ENCODE data around the gene SYNGR2. TPM values are rescaled to one million over a fixed set of nuclear protein-coding genes. Genes with fewer than 3 reads are reported as not detected.
"Not testable (repeated sequence)": the region's sequence is repeated elsewhere in the genome, so short reads cannot be mapped to it uniquely, and the experiment has no call there.

SYNGR2 gene
- total RNA-seq, 1 donor from 2014 or later: 11.4 TPM

GRCh38 chr17:78171591-78172248 lies 3.3 kb downstream of the SYNGR2 start:
- not testable (repeated sequence) for DNase-seq

GRCh38 chr17:78172249-78173051 lies 4.1 kb downstream of the SYNGR2 start:
- no peak for DNase-seq

- no peak for DNase-seq
Measured at GRCh38 chr17:78173097-78173715, 4.8 kb downstream of the SYNGR2 start.

GRCh38 chr17:78174346-78174869 lies 6.0 kb downstream of the SYNGR2 start:
- DNase-seq: peak; percentile 77

GRCh38 chr17:78174870-78175642 lies 6.7 kb downstream of the SYNGR2 start:
- no peak for DNase-seq

GRCh38 chr17:78175643-78175981 lies 7.2 kb downstream of the SYNGR2 start:
- no peak for DNase-seq

GRCh38 chr17:78176548-78177025 lies 8.2 kb downstream of the SYNGR2 start:
- no peak for DNase-seq

- no peak for DNase-seq
Measured at GRCh38 chr17:78179372-78179771, 11.0 kb downstream of the SYNGR2 start.

- DNase-seq: no peak
Measured at GRCh38 chr17:78180083-78180482, 11.7 kb downstream of the SYNGR2 start.

- DNase-seq: no peak
Measured at GRCh38 chr17:78180508-78180907, 12.1 kb downstream of the SYNGR2 start.

GRCh38 chr17:78182504-78182903 lies 14.1 kb downstream of the SYNGR2 start:
- DNase-seq: no peak

- DNase-seq: no peak
Measured at GRCh38 chr17:78183916-78184315, 15.5 kb downstream of the SYNGR2 start.

- no peak for DNase-seq
Measured at GRCh38 chr17:78184351-78184750, 16.0 kb downstream of the SYNGR2 start.

GRCh38 chr17:78184868-78185267 lies 16.5 kb downstream of the SYNGR2 start:
- no peak for DNase-seq

GRCh38 chr17:78185981-78186691 lies 17.8 kb downstream of the SYNGR2 start:
- no peak for DNase-seq

GRCh38 chr17:78186692-78187595 lies 18.6 kb downstream of the SYNGR2 start, which contains the start of the genes AFMID and TK1:
Gene AFMID, plus strand, starts transcription at chr17:78187362. Its CDS starts 9 bp downstream, at chr17:78187371.
Gene TK1, minus strand, starts transcription at chr17:78187052. Its CDS starts 58 bp downstream, at chr17:78186994.
- peak; percentile 95 for DNase-seq

GRCh38 chr17:78196716-78197115 lies 28.3 kb downstream of the SYNGR2 start:
- no peak for DNase-seq

GRCh38 chr17:78197147-78197832 lies 28.9 kb downstream of the SYNGR2 start:
- no peak for DNase-seq

- no peak for DNase-seq
Measured at GRCh38 chr17:78200451-78200850, 32.1 kb downstream of the SYNGR2 start.

GRCh38 chr17:78202666-78203065 lies 34.3 kb downstream of the SYNGR2 start:
- no peak for DNase-seq

All from occipital lobe (tissue), 2 donors.